ENCODE measurements around the gene REV3L. TPM values are rescaled to one million over a fixed set of nuclear protein-coding genes. Genes with fewer than 3 reads are reported as not detected.

Gene REV3L
- total and polyA plus RNA-seq, 12 donors = 16.8 to 45.7 (median 26.6) TPM

DNA sequence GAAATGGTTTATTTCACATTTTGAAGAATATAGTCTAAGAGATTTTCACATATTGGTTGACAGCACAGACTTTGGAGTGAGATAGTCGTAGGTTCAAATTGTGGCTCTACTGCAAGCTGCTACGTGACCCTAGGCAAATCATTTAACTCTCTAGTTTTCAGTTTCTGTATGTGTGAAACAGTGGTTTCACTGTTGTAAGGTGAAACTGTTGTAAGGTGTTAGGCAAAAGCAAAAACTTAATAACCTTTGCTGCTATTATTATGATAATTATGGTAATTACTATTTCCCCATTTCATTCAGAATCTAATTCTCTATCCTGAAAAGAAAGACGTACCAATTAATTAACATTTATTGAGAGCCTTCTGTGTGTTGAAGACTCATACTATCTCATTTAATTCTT, 144.2 kb downstream of the REV3L start:
- H3K27me3 ChIP-seq = no peaks in the 10 kb centered on the region
- no peaks in the 10 kb centered on the region for H3K4me1 ChIP-seq (replicated peaks in 1 of 2)
- intact Hi-C loops (cut with DNase I) = no loop called here
- 88 to 94% (median 93%) methylated on average over 3 of the region's 3 CpGs for WGBS, 4 donors
- H3K9me3 ChIP-seq (replicated peaks in 1 of 3) = no peaks in the 10 kb centered on the region
- no peak overlapping the region for H3K4me3 ChIP-seq
- no peak for DNase-seq
- no peak overlapping the region for H3K27ac ChIP-seq
- peaks cover 0 to 8% of the 10 kb centered on the region in 2 donors for H3K36me3 ChIP-seq (replicated peaks in 1 of 2)
- TF ChIP-seq, protein P1, sequence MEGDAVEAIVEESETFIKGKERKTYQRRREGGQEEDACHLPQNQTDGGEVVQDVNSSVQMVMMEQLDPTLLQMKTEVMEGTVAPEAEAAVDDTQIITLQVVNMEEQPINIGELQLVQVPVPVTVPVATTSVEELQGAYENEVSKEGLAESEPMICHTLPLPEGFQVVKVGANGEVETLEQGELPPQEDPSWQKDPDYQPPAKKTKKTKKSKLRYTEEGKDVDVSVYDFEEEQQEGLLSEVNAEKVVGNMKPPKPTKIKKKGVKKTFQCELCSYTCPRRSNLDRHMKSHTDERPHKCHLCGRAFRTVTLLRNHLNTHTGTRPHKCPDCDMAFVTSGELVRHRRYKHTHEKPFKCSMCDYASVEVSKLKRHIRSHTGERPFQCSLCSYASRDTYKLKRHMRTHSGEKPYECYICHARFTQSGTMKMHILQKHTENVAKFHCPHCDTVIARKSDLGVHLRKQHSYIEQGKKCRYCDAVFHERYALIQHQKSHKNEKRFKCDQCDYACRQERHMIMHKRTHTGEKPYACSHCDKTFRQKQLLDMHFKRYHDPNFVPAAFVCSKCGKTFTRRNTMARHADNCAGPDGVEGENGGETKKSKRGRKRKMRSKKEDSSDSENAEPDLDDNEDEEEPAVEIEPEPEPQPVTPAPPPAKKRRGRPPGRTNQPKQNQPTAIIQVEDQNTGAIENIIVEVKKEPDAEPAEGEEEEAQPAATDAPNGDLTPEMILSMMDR (IDR thresholded peaks at IDR 0.05) = no peak
- no peak for TF ChIP-seq POLR2A (IDR thresholded peaks at IDR 0.05)

DNA sequence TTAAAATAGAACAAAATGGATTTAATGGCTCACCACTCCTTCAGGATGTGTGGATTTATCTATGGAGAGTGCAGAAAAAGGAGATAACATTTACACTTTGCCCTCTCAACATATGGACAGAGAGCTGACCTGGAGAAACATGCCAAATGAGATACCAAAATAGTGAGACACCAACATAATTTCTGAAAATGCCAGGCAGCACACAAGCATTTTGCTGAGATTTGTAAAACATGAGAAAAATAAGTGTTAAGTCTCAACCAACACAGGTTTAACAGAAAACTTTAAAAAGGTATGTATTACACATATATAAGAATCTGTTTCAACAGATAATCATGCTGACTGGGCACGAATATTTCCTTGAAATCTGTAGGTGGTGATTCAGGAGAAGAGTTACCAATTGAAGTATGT, 145.2 kb downstream of the REV3L start:
- Histone ChIP-seq H3K36me3 (replicated peaks in 1 of 2) (peaks cover 0 to 13% of the 10 kb centered on the region in 2 donors), H3K27me3 (no peaks in the 10 kb centered on the region), H3K4me3 (no peak overlapping the region), H3K4me1 (replicated peaks in 1 of 2) (no peaks in the 10 kb centered on the region), H3K27ac (no peak overlapping the region), H3K9me3 (replicated peaks in 1 of 3) (no peaks in the 10 kb centered on the region)
- WGBS, 4 donors = 89 to 94% (median 91%) methylated on average over 1 of the region's 1 CpG
- TF ChIP-seq, protein P1 (IDR thresholded peaks at IDR 0.05) = no peak
- DNase-seq = no peak
- intact Hi-C loops (cut with DNase I) = no loop called here

DNA sequence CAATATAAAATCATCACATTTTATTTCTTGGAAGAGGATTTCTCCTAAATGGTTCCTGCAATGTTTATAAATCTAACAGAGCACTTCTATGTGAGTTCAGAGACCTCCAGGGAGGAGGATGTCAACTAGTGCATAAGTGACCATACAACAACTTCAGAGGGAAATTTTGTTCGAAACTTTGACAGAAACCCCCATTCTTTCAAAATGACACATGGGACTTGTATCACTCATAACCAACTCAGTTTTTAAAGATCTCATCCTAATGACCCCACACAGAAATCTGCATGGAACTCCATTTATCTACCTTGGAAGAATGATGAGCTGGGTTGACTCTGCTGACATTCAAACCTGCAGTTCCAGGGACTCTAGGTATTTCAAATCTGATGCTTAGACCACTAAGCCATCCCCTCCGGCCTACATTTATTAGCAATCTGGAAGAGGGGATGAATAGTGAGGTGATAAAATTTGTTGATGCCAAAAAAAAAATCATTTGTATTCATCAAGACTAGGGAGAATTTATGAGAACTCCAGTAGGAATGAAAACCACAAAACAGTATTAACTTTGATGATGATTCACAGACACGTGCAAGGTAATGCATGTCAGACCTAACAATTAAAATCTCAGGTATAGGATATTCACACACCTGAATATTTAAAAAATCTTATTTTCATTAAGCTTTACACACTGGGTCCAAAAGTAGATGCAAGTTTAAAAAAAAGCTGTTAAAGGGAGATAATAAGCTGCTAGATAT, 153.0 kb downstream of the REV3L start:
- H3K4me1 ChIP-seq (replicated peaks in 1 of 2) = no peaks in the 10 kb centered on the region
- no peaks in the 10 kb centered on the region for H3K27me3 ChIP-seq
- DNase-seq = no peak
- peaks cover 0 to 62% of the 10 kb centered on the region in 2 donors for H3K36me3 ChIP-seq (replicated peaks in 1 of 2)
- TF ChIP-seq, protein P1 (IDR thresholded peaks at IDR 0.05) = no peak
- TF ChIP-seq POLR2A (IDR thresholded peaks at IDR 0.05) = no peak
- H3K9me3 ChIP-seq (replicated peaks in 1 of 3) = no peaks in the 10 kb centered on the region
- no peak overlapping the region for H3K4me3 ChIP-seq
- WGBS, 4 donors = 97 to 100% (median 98%) methylated on average over 3 of the region's 3 CpGs
- no peak overlapping the region for H3K27ac ChIP-seq
- intact Hi-C loops (cut with DNase I) = no loop called here

DNA sequence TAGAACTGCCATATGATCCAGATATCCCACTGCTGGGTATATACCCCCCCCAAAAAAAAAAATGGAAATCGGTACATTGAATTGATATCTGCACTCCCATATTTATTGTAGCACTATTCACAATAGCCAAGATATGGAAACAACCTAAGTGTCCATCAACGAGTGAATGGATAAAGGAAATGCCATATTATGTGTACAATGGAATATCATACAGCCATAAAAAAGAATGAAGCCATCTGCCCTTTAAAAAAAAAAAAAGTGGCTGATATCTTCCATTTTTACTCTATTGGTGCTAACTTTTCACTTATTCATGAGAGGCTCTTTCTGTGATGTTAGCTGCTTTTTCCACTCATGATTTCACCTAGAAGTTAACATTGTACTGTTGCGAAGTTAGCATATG, 156.5 kb downstream of the REV3L start:
- Histone ChIP-seq H3K27ac (no peak overlapping the region), H3K9me3 (replicated peaks in 1 of 3) (no peaks in the 10 kb centered on the region), H3K4me3 (no peak overlapping the region), H3K36me3 (replicated peaks in 1 of 2) (peaks cover 0 to 50% of the 10 kb centered on the region in 2 donors), H3K27me3 (no peaks in the 10 kb centered on the region), H3K4me1 (replicated peaks in 1 of 2) (no peaks in the 10 kb centered on the region)
- intact Hi-C loops (cut with DNase I) = no loop called here
- no peak for DNase-seq
- TF ChIP-seq, protein P1 (IDR thresholded peaks at IDR 0.05) = no peak
- no peak for TF ChIP-seq POLR2A (IDR thresholded peaks at IDR 0.05)
- WGBS, 4 donors = 95 to 99% (median 99%) methylated on average over 3 of the region's 3 CpGs

Data from adrenal gland (tissue), 12 donors.